ENCODE measurements around the gene MPRIP. TPM values are rescaled to one million over a fixed set of nuclear protein-coding genes. Genes with fewer than 3 reads are reported as not detected.
A peak's percentile ranks its signal among the peaks of the same experiment; 100 is the strongest.

Gene MPRIP
- total and polyA plus RNA-seq, 2 of the 13 experiments (the other 11 are each of a cell fraction or from before 2014, with no cell fraction given) = 50.2 to 52.4 TPM

DNA sequence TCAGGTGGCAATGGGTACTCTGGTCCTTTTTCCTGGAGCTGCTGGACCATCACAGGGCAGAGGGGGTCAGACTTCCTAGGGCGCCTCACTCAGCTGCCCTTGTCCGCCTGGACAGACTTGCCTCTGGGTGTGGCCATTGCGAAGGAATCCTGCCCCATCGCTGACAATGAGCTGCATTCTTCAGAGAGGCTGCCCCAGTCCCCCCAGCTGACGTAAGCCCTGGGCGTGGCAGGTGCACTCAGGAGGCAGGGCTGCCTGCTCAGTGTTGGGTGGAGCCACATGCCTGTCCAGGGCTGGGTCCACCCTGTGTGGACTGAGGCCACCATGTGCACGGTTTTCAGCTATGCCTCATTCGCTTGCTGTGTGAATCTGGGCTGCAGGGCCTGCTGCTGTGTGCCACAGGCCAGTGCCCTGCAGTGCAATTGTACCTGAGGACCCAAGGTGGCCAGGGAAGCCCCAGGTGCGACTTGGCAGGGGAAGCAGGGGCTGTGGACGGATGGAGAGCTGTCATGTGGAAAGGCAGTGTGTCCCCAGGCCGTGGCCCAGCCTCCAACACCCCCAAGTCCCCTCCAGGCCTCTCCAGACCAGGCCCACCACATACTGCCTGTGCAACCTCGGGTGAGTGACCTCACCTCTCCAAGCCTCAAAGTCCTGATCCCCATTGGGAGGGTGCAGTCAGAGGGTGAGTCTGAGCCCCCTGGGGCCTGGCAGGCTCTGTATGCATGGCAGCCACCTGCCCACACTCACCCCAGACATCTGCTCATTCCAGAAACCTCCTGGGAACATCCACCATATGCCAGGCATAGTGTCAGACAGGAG, 14.0 kb upstream of the MPRIP start:
- H3K36me3 ChIP-seq (replicated peaks in 1 of 2; ENCODE audit: control insufficient read depth in 1 of 2, insufficient read depth in 2 of 2, low read length in 2 of 2) = no peaks in the 10 kb centered on the region
- H3K27ac ChIP-seq (ENCODE audit: extremely low read length, insufficient read depth, low read length) = peak overlapping the region; percentile 74
- H3K27me3 ChIP-seq (ENCODE audit: control insufficient read depth in 1 of 2, insufficient read depth in 2 of 2, low read length in 2 of 2) = peaks cover 0 to 2% of the 10 kb centered on the region in 2 experiments; a peak in 2 of 5 replicates
- ChIA-PET CTCF (ENCODE audit: low intra/inter-chr PET ratio, low total read pairs) (no interaction called here), POLR2A (interaction anchor here (0.7 to 3.0 kb wide), 5 partner anchors 7 to 50 kb away, joined by 3 to 13 read pairs (median 5); partner anchors contain the start of gene MPRIP)
- DNase-seq (ENCODE audit: low spot score) (peak; percentile 94), ATAC-seq (peak; percentile 91), FAIRE-seq (peak; percentile 92)
- H3K4me2 ChIP-seq (ENCODE audit: low read depth, low read length) = peak overlapping the region; percentile 94
- intact Hi-C loops (cut with micrococcal nuclease; ENCODE audit: unreplicated experiment) (no loop called here), in situ Hi-C loops (cut with HindIII; ENCODE audit: extremely low pct_ligation_motif_present, low pct_unique_long_range_greater_than_20kb) (no loop called here)
- peaks cover 72% of the 10 kb centered on the region for H3K4me1 ChIP-seq (ENCODE audit: insufficient read depth, low read length)
- H3K9me3 ChIP-seq (ENCODE audit: low read length) = no peaks in the 10 kb centered on the region
- peak overlapping the region; percentile 60 for H3K9ac ChIP-seq (ENCODE audit: insufficient read depth, low read depth, low read length)
- H4K20me1 ChIP-seq (ENCODE audit: insufficient read depth, low read length) = no peaks in the 10 kb centered on the region
- H3K4me3 ChIP-seq (replicated peaks in 1 of 3; ENCODE audit: insufficient read depth in 1 of 3, low read depth in 2 of 3, low read length in 3 of 3) = peak overlapping the region; percentile 33 to 65 (median 50)
- H3K79me2 ChIP-seq (ENCODE audit: insufficient read depth, low read length) = no peaks in the 10 kb centered on the region
- BruUV-seq (replicated peaks) = TSS peak; percentile 86
- 5% methylated on average over 4 of the region's 12 CpGs for WGBS (ENCODE audit: low lambda C conversion rate)
- no peak overlapping the region for H2AFZ ChIP-seq (ENCODE audit: low read length)
- TF ChIP-seq ZNF674 (CRISPR knock-in tag; IDR thresholded peaks at IDR 0.05; ENCODE audit: low read depth) (no peak), REXO4 (CRISPR knock-in tag; IDR thresholded peaks at IDR 0.05; ENCODE audit: borderline replicate concordance) (no peak), ZNF839 (CRISPR knock-in tag; IDR thresholded peaks at IDR 0.05; ENCODE audit: borderline replicate concordance) (0 out of 2 replicates have a peak, but pooled peaks have one; percentile 24), ELF3 (CRISPR knock-in tag; IDR thresholded peaks at IDR 0.05) (peak; percentile 57), RBFOX2 (IDR thresholded peaks at IDR 0.05; ENCODE audit: low read depth, low read length) (peak; percentile 54), ZNF225 (CRISPR knock-in tag; IDR thresholded peaks at IDR 0.05) (0 out of 2 replicates have a peak, but pooled peaks have one; percentile 31), ZNF547 (CRISPR knock-in tag; IDR thresholded peaks at IDR 0.05) (no peak; the same call in 1 of the 2 replicates), NONO (IDR thresholded peaks at IDR 0.05) (no peak), NONO (CRISPR knock-in tag; conservative IDR thresholded peaks at IDR 0.05) (peak; percentile 48; the same call in 1 of the 2 replicates), SP4 (CRISPR knock-in tag; IDR thresholded peaks at IDR 0.05) (peak; percentile 85), ASH2L (IDR thresholded peaks at IDR 0.05; ENCODE audit: insufficient read length, low read depth, low read length) (peak; percentile 33), MEIS1 (CRISPR knock-in tag; IDR thresholded peaks at IDR 0.05; ENCODE audit: borderline replicate concordance) (peak; percentile 71; the same call in 1 of the 2 replicates)
- TF ChIP-seq, protein P1, sequence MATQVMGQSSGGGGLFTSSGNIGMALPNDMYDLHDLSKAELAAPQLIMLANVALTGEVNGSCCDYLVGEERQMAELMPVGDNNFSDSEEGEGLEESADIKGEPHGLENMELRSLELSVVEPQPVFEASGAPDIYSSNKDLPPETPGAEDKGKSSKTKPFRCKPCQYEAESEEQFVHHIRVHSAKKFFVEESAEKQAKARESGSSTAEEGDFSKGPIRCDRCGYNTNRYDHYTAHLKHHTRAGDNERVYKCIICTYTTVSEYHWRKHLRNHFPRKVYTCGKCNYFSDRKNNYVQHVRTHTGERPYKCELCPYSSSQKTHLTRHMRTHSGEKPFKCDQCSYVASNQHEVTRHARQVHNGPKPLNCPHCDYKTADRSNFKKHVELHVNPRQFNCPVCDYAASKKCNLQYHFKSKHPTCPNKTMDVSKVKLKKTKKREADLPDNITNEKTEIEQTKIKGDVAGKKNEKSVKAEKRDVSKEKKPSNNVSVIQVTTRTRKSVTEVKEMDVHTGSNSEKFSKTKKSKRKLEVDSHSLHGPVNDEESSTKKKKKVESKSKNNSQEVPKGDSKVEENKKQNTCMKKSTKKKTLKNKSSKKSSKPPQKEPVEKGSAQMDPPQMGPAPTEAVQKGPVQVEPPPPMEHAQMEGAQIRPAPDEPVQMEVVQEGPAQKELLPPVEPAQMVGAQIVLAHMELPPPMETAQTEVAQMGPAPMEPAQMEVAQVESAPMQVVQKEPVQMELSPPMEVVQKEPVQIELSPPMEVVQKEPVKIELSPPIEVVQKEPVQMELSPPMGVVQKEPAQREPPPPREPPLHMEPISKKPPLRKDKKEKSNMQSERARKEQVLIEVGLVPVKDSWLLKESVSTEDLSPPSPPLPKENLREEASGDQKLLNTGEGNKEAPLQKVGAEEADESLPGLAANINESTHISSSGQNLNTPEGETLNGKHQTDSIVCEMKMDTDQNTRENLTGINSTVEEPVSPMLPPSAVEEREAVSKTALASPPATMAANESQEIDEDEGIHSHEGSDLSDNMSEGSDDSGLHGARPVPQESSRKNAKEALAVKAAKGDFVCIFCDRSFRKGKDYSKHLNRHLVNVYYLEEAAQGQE (IDR thresholded peaks at IDR 0.05; ENCODE audit: borderline replicate concordance in 1 of 2, low read depth in 1 of 2, low read length in 2 of 2) = no peak
- TF ChIP-seq, protein P2, sequence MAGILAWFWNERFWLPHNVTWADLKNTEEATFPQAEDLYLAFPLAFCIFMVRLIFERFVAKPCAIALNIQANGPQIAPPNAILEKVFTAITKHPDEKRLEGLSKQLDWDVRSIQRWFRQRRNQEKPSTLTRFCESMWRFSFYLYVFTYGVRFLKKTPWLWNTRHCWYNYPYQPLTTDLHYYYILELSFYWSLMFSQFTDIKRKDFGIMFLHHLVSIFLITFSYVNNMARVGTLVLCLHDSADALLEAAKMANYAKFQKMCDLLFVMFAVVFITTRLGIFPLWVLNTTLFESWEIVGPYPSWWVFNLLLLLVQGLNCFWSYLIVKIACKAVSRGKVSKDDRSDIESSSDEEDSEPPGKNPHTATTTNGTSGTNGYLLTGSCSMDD (CRISPR knock-in tag; IDR thresholded peaks at IDR 0.05) = no peak
- TF ChIP-seq, protein P3, sequence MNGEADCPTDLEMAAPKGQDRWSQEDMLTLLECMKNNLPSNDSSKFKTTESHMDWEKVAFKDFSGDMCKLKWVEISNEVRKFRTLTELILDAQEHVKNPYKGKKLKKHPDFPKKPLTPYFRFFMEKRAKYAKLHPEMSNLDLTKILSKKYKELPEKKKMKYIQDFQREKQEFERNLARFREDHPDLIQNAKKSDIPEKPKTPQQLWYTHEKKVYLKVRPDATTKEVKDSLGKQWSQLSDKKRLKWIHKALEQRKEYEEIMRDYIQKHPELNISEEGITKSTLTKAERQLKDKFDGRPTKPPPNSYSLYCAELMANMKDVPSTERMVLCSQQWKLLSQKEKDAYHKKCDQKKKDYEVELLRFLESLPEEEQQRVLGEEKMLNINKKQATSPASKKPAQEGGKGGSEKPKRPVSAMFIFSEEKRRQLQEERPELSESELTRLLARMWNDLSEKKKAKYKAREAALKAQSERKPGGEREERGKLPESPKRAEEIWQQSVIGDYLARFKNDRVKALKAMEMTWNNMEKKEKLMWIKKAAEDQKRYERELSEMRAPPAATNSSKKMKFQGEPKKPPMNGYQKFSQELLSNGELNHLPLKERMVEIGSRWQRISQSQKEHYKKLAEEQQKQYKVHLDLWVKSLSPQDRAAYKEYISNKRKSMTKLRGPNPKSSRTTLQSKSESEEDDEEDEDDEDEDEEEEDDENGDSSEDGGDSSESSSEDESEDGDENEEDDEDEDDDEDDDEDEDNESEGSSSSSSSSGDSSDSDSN (CRISPR knock-in tag; IDR thresholded peaks at IDR 0.05) = peak; percentile 60
